ENCODE results near the gene OR52W1.
A peak's percentile ranks its signal among the peaks of the same experiment; 100 is the strongest.
"Not testable (repeated sequence)": the region's sequence is repeated elsewhere in the genome, so short reads cannot be mapped to it uniquely, and the experiment has no call there.

The OR52W1 gene

DNA sequence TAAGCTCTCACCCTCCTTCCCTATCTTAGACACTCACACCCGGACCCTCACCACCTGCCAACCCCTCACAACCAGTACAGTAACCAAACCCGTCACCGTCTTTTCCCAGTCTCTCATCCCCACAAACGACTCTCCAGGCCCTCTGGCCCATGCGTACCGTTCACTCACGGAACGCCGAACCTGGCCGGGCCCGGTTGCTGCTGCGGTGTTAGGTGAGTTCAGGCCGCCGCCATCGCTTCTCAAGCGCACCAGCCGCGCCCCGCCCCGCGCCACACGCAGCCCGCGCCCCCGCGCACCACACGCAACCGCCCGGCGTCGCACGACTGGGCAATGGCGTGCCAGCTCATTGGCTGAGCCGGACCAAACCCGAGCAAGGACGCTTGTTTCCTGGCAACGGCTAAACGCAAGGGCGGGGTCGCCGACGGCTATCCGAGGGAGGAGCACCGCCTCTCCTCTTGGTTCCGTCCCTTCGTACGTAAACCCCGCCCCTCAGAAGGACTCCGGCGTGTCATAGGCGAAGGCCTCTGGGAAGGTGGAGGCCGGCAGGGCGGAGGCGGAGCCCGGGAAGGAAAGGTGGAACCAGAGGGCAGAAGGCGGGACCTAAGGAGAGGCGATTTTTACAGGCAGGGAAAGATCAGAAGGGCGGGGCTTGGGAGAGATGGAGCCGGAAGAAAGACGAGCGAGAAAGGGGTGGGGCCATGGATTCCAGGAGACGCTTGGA lies 35.5 kb downstream of the OR52W1 start, which contains the start of gene FHIP1B:
Gene FHIP1B, minus strand, starts transcription at position 250 of the 721 bp plus-strand sequence. CDS start 10,120 bp downstream, outside the sequence.
- peak within 1 kb of the TSS; percentile 71 for H3K27ac ChIP-seq (ENCODE audit: insufficient read depth, low read depth, low read length, poor library complexity, severe bottlenecking)
- H3K36me3 ChIP-seq (ENCODE audit: control insufficient read depth, insufficient read depth, low read length) = no peaks in the 10 kb centered on the region
- H3K4me1 ChIP-seq (ENCODE audit: control insufficient read depth, insufficient read depth, low read length) = peaks cover 8% of the 10 kb centered on the region
- no peaks in the 10 kb centered on the region for H3K27me3 ChIP-seq (ENCODE audit: control insufficient read depth, insufficient read depth, low read length, poor library complexity, severe bottlenecking)
- H3K4me3 ChIP-seq (ENCODE audit: insufficient read depth, low read depth, low read length) = peak within 1 kb of the TSS; percentile 75
- no peaks in the 10 kb centered on the region for H3K9me3 ChIP-seq (ENCODE audit: control insufficient read depth, low read length)
- 0% methylated on average over 62 of the region's 62 CpGs for WGBS, 2 experiments

GRCh38 chr11:6237266-6237665 lies 38.2 kb downstream of the OR52W1 start:
- Histone ChIP-seq H3K36me3 (ENCODE audit: control insufficient read depth, insufficient read depth, low read length) (no peaks in the 10 kb centered on the region), H3K27me3 (ENCODE audit: control insufficient read depth, insufficient read depth, low read length, poor library complexity, severe bottlenecking) (no peaks in the 10 kb centered on the region), H3K27ac (ENCODE audit: insufficient read depth, low read depth, low read length, poor library complexity, severe bottlenecking) (no peak overlapping the region), H3K4me1 (ENCODE audit: control insufficient read depth, insufficient read depth, low read length) (peaks cover 8% of the 10 kb centered on the region), H3K9me3 (ENCODE audit: control insufficient read depth, low read length) (no peaks in the 10 kb centered on the region), H3K4me3 (ENCODE audit: insufficient read depth, low read depth, low read length) (no peak overlapping the region)
- WGBS, 2 experiments = 93 to 100% methylated on average over 3 to 4 of the region's 4 CpGs

DNA sequence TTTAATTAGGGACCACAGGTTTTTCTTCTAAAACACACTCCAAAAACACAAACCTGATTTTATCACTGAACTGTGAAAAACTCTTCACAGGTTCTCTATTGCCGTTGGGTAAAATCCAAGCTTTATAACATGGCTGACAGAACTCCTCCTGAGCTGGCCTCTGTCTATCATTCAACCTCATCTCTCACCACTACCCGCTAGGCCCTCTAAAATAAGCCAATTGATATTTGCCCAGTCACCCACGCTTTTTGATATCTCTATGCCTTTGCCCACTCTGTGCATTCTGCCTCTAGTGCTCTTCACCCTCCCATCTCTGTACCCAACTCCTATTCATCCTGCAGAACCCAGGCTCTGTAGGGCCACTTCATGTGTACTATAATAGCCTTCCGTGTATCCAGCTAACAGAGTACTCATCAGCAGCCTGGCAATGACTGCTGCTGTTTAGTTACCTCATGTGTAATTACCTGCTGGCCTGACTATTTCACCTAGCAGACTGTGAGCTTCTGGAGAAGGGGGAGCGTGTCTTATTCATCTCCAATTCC lies 38.8 kb downstream of the OR52W1 start:
- Histone ChIP-seq H3K27me3 (ENCODE audit: control insufficient read depth, insufficient read depth, low read length, poor library complexity, severe bottlenecking) (no peaks in the 10 kb centered on the region), H3K27ac (ENCODE audit: insufficient read depth, low read depth, low read length, poor library complexity, severe bottlenecking) (no peak overlapping the region), H3K4me1 (ENCODE audit: control insufficient read depth, insufficient read depth, low read length) (peaks cover 8% of the 10 kb centered on the region), H3K36me3 (ENCODE audit: control insufficient read depth, insufficient read depth, low read length) (no peaks in the 10 kb centered on the region), H3K4me3 (ENCODE audit: insufficient read depth, low read depth, low read length) (no peak overlapping the region), H3K9me3 (ENCODE audit: control insufficient read depth, low read length) (no peaks in the 10 kb centered on the region)
- WGBS, 2 experiments = 92% methylated on average over 4 to 5 of the region's 5 CpGs

- WGBS, 2 experiments = 82 to 86% methylated on average over 1 of the region's 1 CpG
- H3K36me3 ChIP-seq (ENCODE audit: control insufficient read depth, insufficient read depth, low read length) = no peaks in the 10 kb centered on the region
Measured at GRCh38 chr11:6238902-6239301, 39.9 kb downstream of the OR52W1 start, which contains the start of gene CNGA4. Gene CNGA4, plus strand, starts transcription at chr11:6239089. Its CDS starts 118 bp downstream, at chr11:6239207.

DNA sequence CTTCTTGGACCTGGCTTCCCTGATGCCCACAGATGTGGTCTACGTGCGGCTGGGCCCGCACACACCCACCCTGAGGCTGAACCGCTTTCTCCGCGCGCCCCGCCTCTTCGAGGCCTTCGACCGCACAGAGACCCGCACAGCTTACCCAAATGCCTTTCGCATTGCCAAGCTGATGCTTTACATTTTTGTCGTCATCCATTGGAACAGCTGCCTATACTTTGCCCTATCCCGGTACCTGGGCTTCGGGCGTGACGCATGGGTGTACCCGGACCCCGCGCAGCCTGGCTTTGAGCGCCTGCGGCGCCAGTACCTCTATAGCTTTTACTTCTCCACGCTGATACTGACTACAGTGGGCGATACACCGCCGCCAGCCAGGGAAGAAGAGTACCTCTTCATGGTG lies 41.1 kb downstream of the OR52W1 start:
- no peaks in the 10 kb centered on the region for H3K36me3 ChIP-seq (ENCODE audit: control insufficient read depth, insufficient read depth, low read length)
- H3K4me1 ChIP-seq (ENCODE audit: control insufficient read depth, insufficient read depth, low read length) = no peaks in the 10 kb centered on the region
- 95 to 97% methylated on average over 28 of the region's 28 CpGs for WGBS, 2 experiments
- no peak overlapping the region for H3K4me3 ChIP-seq (ENCODE audit: insufficient read depth, low read depth, low read length)
- H3K27ac ChIP-seq (ENCODE audit: insufficient read depth, low read depth, low read length, poor library complexity, severe bottlenecking) = no peak overlapping the region
- H3K27me3 ChIP-seq (ENCODE audit: control insufficient read depth, insufficient read depth, low read length, poor library complexity, severe bottlenecking) = no peaks in the 10 kb centered on the region
- no peaks in the 10 kb centered on the region for H3K9me3 ChIP-seq (ENCODE audit: control insufficient read depth, low read length)

More at GRCh38 chr11:6238902-6239301, 39.9 kb downstream of the OR52W1 start, which contains the start of gene CNGA4:
- Histone ChIP-seq H3K27me3 (ENCODE audit: control insufficient read depth, insufficient read depth, low read length, poor library complexity, severe bottlenecking) (no peaks in the 10 kb centered on the region), H3K9me3 (ENCODE audit: control insufficient read depth, low read length) (no peaks in the 10 kb centered on the region), H3K4me3 (ENCODE audit: insufficient read depth, low read depth, low read length) (no peak within 1 kb of the TSS), H3K27ac (ENCODE audit: insufficient read depth, low read depth, low read length, poor library complexity, severe bottlenecking) (no peak within 1 kb of the TSS), H3K4me1 (ENCODE audit: control insufficient read depth, insufficient read depth, low read length) (no peaks in the 10 kb centered on the region)

DNA sequence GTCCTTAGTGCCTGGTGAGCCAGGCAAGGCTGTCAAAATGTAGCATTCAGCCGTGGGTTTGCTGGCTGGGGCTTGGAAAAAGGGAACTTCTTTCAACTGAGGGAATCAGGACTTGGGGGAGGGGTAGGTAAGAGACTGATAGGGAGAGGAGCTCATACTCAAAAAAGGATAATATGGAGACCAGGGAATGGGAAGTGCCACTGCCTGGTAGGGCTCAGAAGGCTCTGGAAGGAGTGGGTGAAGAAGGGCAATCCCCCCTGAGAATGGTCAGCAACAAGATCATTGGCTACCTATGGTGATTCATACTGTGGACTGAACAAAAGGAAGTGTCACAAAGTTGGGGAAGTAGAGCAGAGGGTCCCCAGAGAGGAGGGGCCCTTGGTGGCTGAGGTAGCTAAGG lies 41.8 kb downstream of the OR52W1 start:
- Histone ChIP-seq H3K27me3 (ENCODE audit: control insufficient read depth, insufficient read depth, low read length, poor library complexity, severe bottlenecking) (no peaks in the 10 kb centered on the region), H3K4me3 (ENCODE audit: insufficient read depth, low read depth, low read length) (no peak overlapping the region), H3K36me3 (ENCODE audit: control insufficient read depth, insufficient read depth, low read length) (no peaks in the 10 kb centered on the region), H3K4me1 (ENCODE audit: control insufficient read depth, insufficient read depth, low read length) (no peaks in the 10 kb centered on the region), H3K27ac (ENCODE audit: insufficient read depth, low read depth, low read length, poor library complexity, severe bottlenecking) (no peak overlapping the region), H3K9me3 (ENCODE audit: control insufficient read depth, low read length) (no peaks in the 10 kb centered on the region)
- WGBS, 2 experiments = 86 to 93% methylated on average over 1 of the region's 1 CpG

GRCh38 chr11:6241316-6241715 lies 42.3 kb downstream of the OR52W1 start:
- no peaks in the 10 kb centered on the region for H3K36me3 ChIP-seq (ENCODE audit: control insufficient read depth, insufficient read depth, low read length)
- H3K27ac ChIP-seq (ENCODE audit: insufficient read depth, low read depth, low read length, poor library complexity, severe bottlenecking) = no peak overlapping the region
- H3K4me1 ChIP-seq (ENCODE audit: control insufficient read depth, insufficient read depth, low read length) = no peaks in the 10 kb centered on the region
- WGBS, 2 experiments = 95 to 96% methylated on average over 7 of the region's 7 CpGs
- no peak overlapping the region for H3K4me3 ChIP-seq (ENCODE audit: insufficient read depth, low read depth, low read length)
- H3K9me3 ChIP-seq (ENCODE audit: control insufficient read depth, low read length) = no peaks in the 10 kb centered on the region
- no peaks in the 10 kb centered on the region for H3K27me3 ChIP-seq (ENCODE audit: control insufficient read depth, insufficient read depth, low read length, poor library complexity, severe bottlenecking)

GRCh38 chr11:6245536-6245935 lies 46.5 kb downstream of the OR52W1 start:
- no peaks in the 10 kb centered on the region for H3K36me3 ChIP-seq (ENCODE audit: control insufficient read depth, insufficient read depth, low read length)
- no peak overlapping the region for H3K4me3 ChIP-seq (ENCODE audit: insufficient read depth, low read depth, low read length)
- no peak overlapping the region for H3K27ac ChIP-seq (ENCODE audit: insufficient read depth, low read depth, low read length, poor library complexity, severe bottlenecking)
- no peaks in the 10 kb centered on the region for H3K9me3 ChIP-seq (ENCODE audit: control insufficient read depth, low read length)
- H3K4me1 ChIP-seq (ENCODE audit: control insufficient read depth, insufficient read depth, low read length) = no peaks in the 10 kb centered on the region
- WGBS, 2 experiments = 93 to 100% methylated on average over 2 of the region's 2 CpGs
- H3K27me3 ChIP-seq (ENCODE audit: control insufficient read depth, insufficient read depth, low read length, poor library complexity, severe bottlenecking) = no peaks in the 10 kb centered on the region

DNA sequence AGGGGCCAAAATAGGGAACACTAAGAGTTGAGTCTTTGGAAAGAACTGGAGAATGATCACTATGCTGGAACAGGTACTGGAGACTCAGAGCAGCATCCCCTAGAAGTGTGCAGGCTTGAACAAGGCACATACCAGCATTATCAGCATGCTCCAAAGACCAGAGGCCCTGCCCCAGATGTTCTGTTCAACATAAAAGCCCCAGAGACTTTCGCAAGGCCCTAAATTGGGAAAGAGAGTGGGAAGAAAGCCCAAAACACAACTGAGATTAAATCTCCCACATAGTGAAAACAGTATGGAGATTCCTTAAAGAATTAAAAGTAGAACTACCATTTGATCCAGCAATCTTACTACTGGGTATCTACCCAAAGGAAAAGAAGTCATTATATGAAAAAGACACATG lies 49.2 kb downstream of the OR52W1 start:
- H3K27ac ChIP-seq (ENCODE audit: insufficient read depth, low read depth, low read length, poor library complexity, severe bottlenecking) = no peak overlapping the region
- no peaks in the 10 kb centered on the region for H3K9me3 ChIP-seq (ENCODE audit: control insufficient read depth, low read length)
- no peaks in the 10 kb centered on the region for H3K36me3 ChIP-seq (ENCODE audit: control insufficient read depth, insufficient read depth, low read length)
- peaks cover 7% of the 10 kb centered on the region for H3K4me1 ChIP-seq (ENCODE audit: control insufficient read depth, insufficient read depth, low read length)
- WGBS, 2 experiments = 83 to 92% methylated on average over 1 of the region's 1 CpG
- no peaks in the 10 kb centered on the region for H3K27me3 ChIP-seq (ENCODE audit: control insufficient read depth, insufficient read depth, low read length, poor library complexity, severe bottlenecking)
- no peak overlapping the region for H3K4me3 ChIP-seq (ENCODE audit: insufficient read depth, low read depth, low read length)

DNA sequence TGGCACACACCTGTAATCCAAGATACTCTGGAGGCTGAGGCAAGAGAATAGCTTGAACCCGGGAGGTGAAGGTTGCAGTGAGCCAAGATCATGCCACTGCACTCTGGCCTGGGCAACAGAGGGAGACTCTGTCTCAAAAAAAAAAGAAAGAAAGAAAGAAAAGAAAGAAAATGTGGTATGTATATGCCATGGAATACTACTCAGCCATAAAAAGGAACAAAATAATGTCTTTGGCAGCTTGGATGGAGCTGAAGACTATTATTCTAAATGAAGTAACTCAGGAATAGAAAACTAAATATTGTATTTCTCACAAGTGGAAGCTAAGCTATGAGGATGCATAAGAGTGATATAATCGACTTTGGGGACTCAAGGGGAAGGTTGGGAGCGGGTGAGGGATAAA lies 49.9 kb downstream of the OR52W1 start:
- H3K27ac ChIP-seq (ENCODE audit: insufficient read depth, low read depth, low read length, poor library complexity, severe bottlenecking); H3K4me3 ChIP-seq (ENCODE audit: insufficient read depth, low read depth, low read length); H3K36me3 ChIP-seq (ENCODE audit: control insufficient read depth, insufficient read depth, low read length); H3K9me3 ChIP-seq (ENCODE audit: control insufficient read depth, low read length); H3K4me1 ChIP-seq (ENCODE audit: control insufficient read depth, insufficient read depth, low read length); H3K27me3 ChIP-seq (ENCODE audit: control insufficient read depth, insufficient read depth, low read length, poor library complexity, severe bottlenecking): not testable (repeated sequence)
- WGBS, 2 experiments = 96 to 97% methylated on average over 3 of the region's 3 CpGs
